Naive thymus-derived CD4-positive, alpha-beta T cell (primary cell): ENCODE results near the gene LHFPL5. TPM values are rescaled to one million over a fixed set of nuclear protein-coding genes. Genes with fewer than 3 reads are reported as not detected.

Experiments used
- ATAC-seq: fragments of 150-1000 bp; cut with Tn5 transposase; 2 replicates; pipeline ENCODE4 v1.10.0; 2021; ENCODE audit warnings: mild to moderate bottlenecking, moderate library complexity
- CTCF ChIA-PET: fragments of 350-600 bp; sonication (Branson Sonifier 250); formaldehyde crosslinking; loops from one replicate; lab custom pipeline; 2021; ENCODE audit warnings: antibody characterized with exemption; lab: Charles Lee
- POLR2A ChIA-PET: fragments of 350-600 bp; sonication (Branson Sonifier 250); formaldehyde crosslinking; loops from one replicate; lab custom pipeline; 2021; ENCODE audit warnings: antibody characterized with exemption, inconsistent platforms; lab: Charles Lee
- DNase-seq, 9 donors: peaks; one replicate each; pipeline versions ENCODE4 v3.0.0 to v3.0.0-alpha.2; 2020 to 2022; ENCODE audit warnings: mixed read lengths in 1 of 9
- H3K27ac ChIP-seq: one replicate; pipeline ENCODE4 v1.7.0; 2013; ENCODE audit warnings: mild to moderate bottlenecking, low read depth, low read length, moderate library complexity
- H3K27me3 ChIP-seq, 2 donors: one replicate each; pipeline ENCODE4 v1.7.0; 2013; ENCODE audit warnings: low read length in 2 of 2, mild to moderate bottlenecking in 2 of 2, moderate library complexity in 2 of 2; ENCODE audit not compliant: control insufficient read depth in 2 of 2, insufficient read depth in 2 of 2
- H3K36me3 ChIP-seq, 3 experiments: 1 replicate in 2 of 3; 2 replicates in 1 of 3; pipeline ENCODE4 v1.7.0; 2013; ENCODE audit warnings: low read length in 3 of 3, mild to moderate bottlenecking in 3 of 3, moderate library complexity in 1 of 3; ENCODE audit not compliant: insufficient read depth in 3 of 3, control insufficient read depth in 2 of 3
- H3K4me1 ChIP-seq, 2 donors: one replicate each; pipeline ENCODE4 v1.7.0; 2013; ENCODE audit warnings: low read length in 2 of 2, mild to moderate bottlenecking in 2 of 2, moderate library complexity in 1 of 2; ENCODE audit not compliant: control insufficient read depth in 2 of 2, insufficient read depth in 2 of 2
- H3K4me3 ChIP-seq: 2 replicates; pipeline ENCODE4 v1.7.0; 2013; ENCODE audit warnings: mild to moderate bottlenecking, low read length
- H3K9me3 ChIP-seq, 3 experiments: 1 replicate in 2 of 3; 2 replicates in 1 of 3; pipeline ENCODE4 v1.7.0; 2013; ENCODE audit warnings: low read length in 3 of 3; ENCODE audit not compliant: control insufficient read depth in 2 of 3
- H3K27ac Mint-ChIP-seq, 9 donors: one replicate each; pipeline ENCODE4 v1.8.0; 2020 to 2022; ENCODE audit warnings: mixed read lengths in 9 of 9, mild to moderate bottlenecking in 8 of 9, moderate library complexity in 5 of 9, inconsistent platforms in 2 of 9
- H3K27me3 Mint-ChIP-seq, 5 donors: one replicate each; pipeline ENCODE4 v1.8.0; 2021 to 2022; ENCODE audit warnings: mixed read lengths in 5 of 5, mild to moderate bottlenecking in 1 of 5
- H3K36me3 Mint-ChIP-seq, 5 donors: one replicate each; pipeline ENCODE4 v1.8.0; 2020 to 2022; ENCODE audit warnings: mixed read lengths in 5 of 5, mild to moderate bottlenecking in 3 of 5, inconsistent platforms in 1 of 5
- H3K4me1 Mint-ChIP-seq, 7 donors: one replicate each; pipeline ENCODE4 v1.8.0; 2020 to 2022; ENCODE audit warnings: mixed read lengths in 7 of 7, mild to moderate bottlenecking in 3 of 7, inconsistent platforms in 1 of 7
- H3K4me3 Mint-ChIP-seq, 10 donors: one replicate each; pipeline ENCODE4 v1.8.0; 2020 to 2022; ENCODE audit warnings: mild to moderate bottlenecking in 10 of 10, mixed read lengths in 10 of 10, moderate library complexity in 6 of 10, inconsistent platforms in 2 of 10
- H3K9me3 Mint-ChIP-seq, 11 donors: one replicate each; pipeline ENCODE4 v1.8.0; 2020 to 2022; ENCODE audit warnings: mixed read lengths in 11 of 11, mild to moderate bottlenecking in 4 of 11, inconsistent platforms in 1 of 11, moderate library complexity in 1 of 11
- intact Hi-C, 2 donors: fragments of 100-400 bp; cut with micrococcal nuclease; formaldehyde crosslinking; loops; one replicate each; pipeline ENCODE4 v1.15.1; 2023
- polyA plus RNA-seq, 2 donors: library from polyadenylated mRNA; unstranded; fragments of 300-500 nt; fragmentation: Illumina TruSeq; gene quantifications; one replicate each; pipeline ENCODE4 v1.2.3, GENCODE V29; 2021
- total RNA-seq, 6 experiments: library from RNA in 5 of 6; stranded (reverse) in 5 of 6; gene quantifications; 1 replicate in 5 of 6; 2 replicates in 1 of 6; pipeline ENCODE4 v1.2.3 and lab custom pipeline; 2021 to 2026

The LHFPL5 gene
- total and polyA plus RNA-seq, 7 experiments from 2014 or later: not detected

GRCh38 chr6:35859367-35859766, 54.2 kb downstream of the LHFPL5 start:
- POLR2A ChIA-PET: interaction anchor here (0.6 kb wide), 1 partner anchor 24 kb away, joined by 3 read pairs; no protein-coding TSS in a partner anchor
- Histone ChIP-seq H3K4me1 (no peaks in the 10 kb centered on the region), H3K4me3 (no peak overlapping the region), H3K27ac (no peak overlapping the region), H3K36me3 (peaks cover 0 to 29% (median 0%) of the 10 kb centered on the region in 3 experiments), H3K9me3 (no peaks in the 10 kb centered on the region), H3K27me3 (no peaks in the 10 kb centered on the region)
- H3K27ac Mint-ChIP-seq: no peak overlapping the region
- H3K27me3 Mint-ChIP-seq: no peaks in the 10 kb centered on the region
- CTCF ChIA-PET: no interaction called here
- H3K4me1 Mint-ChIP-seq: peaks cover 0 to 14% (median 0%) of the 10 kb centered on the region in 7 donors
- no peak for ATAC-seq
- intact Hi-C loops: no loop called here
- no peak overlapping the region for H3K4me3 Mint-ChIP-seq
- H3K36me3 Mint-ChIP-seq: peaks cover 27 to 70% (median 45%) of the 10 kb centered on the region in 5 donors
- H3K9me3 Mint-ChIP-seq: peaks cover 0 to 5% (median 0%) of the 10 kb centered on the region in 11 donors
- DNase-seq: no peak

Other genes with a start within 250 kb of the LHFPL5 start
- gene FKBP5, start 116.4 kb upstream of the LHFPL5 start, total RNA-seq: 10 to 100 TPM; 56.7 to 83.3 (median 79.4) TPM
- gene FKBP5, start 116.4 kb upstream of the LHFPL5 start, polyA plus RNA-seq: 100 to 1,000 TPM; 101 to 324 TPM
- 1 to 10 TPM in 4 of 5 experiments, under 1 TPM in 1; 0.78 to 1.8 (median 1.4) TPM for gene ARMC12, start 68.3 kb upstream of the LHFPL5 start, total RNA-seq
- gene ARMC12, start 68.3 kb upstream of the LHFPL5 start, polyA plus RNA-seq: 1 to 10 TPM; 1.0 to 1.2 TPM
- gene CLPSL2, start 28.8 kb upstream of the LHFPL5 start, total RNA-seq: not detected
- not detected for gene CLPSL2, start 28.8 kb upstream of the LHFPL5 start, polyA plus RNA-seq
- gene CLPSL1, start 24.3 kb upstream of the LHFPL5 start, total RNA-seq: not detected
- not detected for gene CLPSL1, start 24.3 kb upstream of the LHFPL5 start, polyA plus RNA-seq
- not detected for gene CLPS, start 8.0 kb upstream of the LHFPL5 start, total RNA-seq
- not detected for gene CLPS, start 8.0 kb upstream of the LHFPL5 start, polyA plus RNA-seq
- gene SRPK1, start 115.7 kb downstream of the LHFPL5 start, total RNA-seq: 10 to 100 TPM; 29.1 to 80.9 (median 42.1) TPM
- 10 to 100 TPM; 31.9 to 48.1 TPM for gene SRPK1, start 115.7 kb downstream of the LHFPL5 start, polyA plus RNA-seq
- gene SLC26A8, start 219.3 kb downstream of the LHFPL5 start, total RNA-seq: under 1 TPM in 2 of 5 experiments, not detected in 3; 0.27 to 0.66 TPM
- gene SLC26A8, start 219.3 kb downstream of the LHFPL5 start, polyA plus RNA-seq: not detected
- 10 to 100 TPM; 47.2 to 81.0 (median 62.6) TPM for gene MAPK14, start 222.5 kb downstream of the LHFPL5 start, total RNA-seq
- gene MAPK14, start 222.5 kb downstream of the LHFPL5 start, polyA plus RNA-seq: 10 to 100 TPM; 43.2 to 59.6 TPM